ENCODE results near the gene CCDC122. TPM values are rescaled to one million over a fixed set of nuclear protein-coding genes. Genes with fewer than 3 reads are reported as not detected.

Gene CCDC122
- total RNA-seq, 3 donors from 2014 or later: 8.0 to 17.1 (median 10.9) TPM

GRCh38 chr13:43861863-43862262 is 17.7 kb downstream of the CCDC122 start:
- Histone ChIP-seq H3K4me3 (no peak overlapping the region), H3K36me3 (ENCODE audit: low read depth) (no peaks in the 10 kb centered on the region), H3K4me1 (ENCODE audit: low read depth) (no peaks in the 10 kb centered on the region), H3K9me3 (no peaks in the 10 kb centered on the region)
- ATAC-seq (no peak), DNase-seq (no peak)
- TF ChIP-seq, protein P1, sequence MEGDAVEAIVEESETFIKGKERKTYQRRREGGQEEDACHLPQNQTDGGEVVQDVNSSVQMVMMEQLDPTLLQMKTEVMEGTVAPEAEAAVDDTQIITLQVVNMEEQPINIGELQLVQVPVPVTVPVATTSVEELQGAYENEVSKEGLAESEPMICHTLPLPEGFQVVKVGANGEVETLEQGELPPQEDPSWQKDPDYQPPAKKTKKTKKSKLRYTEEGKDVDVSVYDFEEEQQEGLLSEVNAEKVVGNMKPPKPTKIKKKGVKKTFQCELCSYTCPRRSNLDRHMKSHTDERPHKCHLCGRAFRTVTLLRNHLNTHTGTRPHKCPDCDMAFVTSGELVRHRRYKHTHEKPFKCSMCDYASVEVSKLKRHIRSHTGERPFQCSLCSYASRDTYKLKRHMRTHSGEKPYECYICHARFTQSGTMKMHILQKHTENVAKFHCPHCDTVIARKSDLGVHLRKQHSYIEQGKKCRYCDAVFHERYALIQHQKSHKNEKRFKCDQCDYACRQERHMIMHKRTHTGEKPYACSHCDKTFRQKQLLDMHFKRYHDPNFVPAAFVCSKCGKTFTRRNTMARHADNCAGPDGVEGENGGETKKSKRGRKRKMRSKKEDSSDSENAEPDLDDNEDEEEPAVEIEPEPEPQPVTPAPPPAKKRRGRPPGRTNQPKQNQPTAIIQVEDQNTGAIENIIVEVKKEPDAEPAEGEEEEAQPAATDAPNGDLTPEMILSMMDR (IDR thresholded peaks at IDR 0.05): no peak
- intact Hi-C loops (cut with DNase I, micrococcal nuclease): no loop called here

GRCh38 chr13:43852923-43853404 is 26.6 kb downstream of the CCDC122 start:
- Histone ChIP-seq H3K36me3 (ENCODE audit: low read depth) (no peaks in the 10 kb centered on the region), H3K9me3 (peaks cover 56% of the 10 kb centered on the region), H3K4me1 (ENCODE audit: low read depth) (no peaks in the 10 kb centered on the region), H3K4me3 (no peak overlapping the region)
- ATAC-seq (no peak), DNase-seq (no peak)
- intact Hi-C loops (cut with DNase I, micrococcal nuclease): no loop called here
- TF ChIP-seq, protein P1 (IDR thresholded peaks at IDR 0.05): no peak

DNA sequence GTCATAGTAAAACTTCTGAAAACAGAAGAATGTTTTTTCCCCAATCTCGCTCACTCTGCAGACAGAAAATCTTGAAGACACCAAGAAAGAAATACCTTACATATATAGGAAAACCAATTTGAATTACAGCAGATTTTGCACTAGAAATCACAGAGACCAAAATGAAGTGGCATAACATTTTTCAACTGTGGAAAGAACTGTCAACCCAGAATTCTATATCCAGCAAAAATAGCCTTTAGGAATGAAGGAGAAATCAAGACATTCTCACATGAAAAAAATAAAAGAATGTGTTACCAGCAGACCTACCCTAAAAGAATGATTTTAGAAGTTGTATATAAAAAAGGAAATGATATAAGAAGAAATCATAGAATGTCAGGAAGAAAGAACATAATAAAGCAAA is 28.7 kb downstream of the CCDC122 start:
- intact Hi-C loops (cut with DNase I, micrococcal nuclease): no loop called here
- Histone ChIP-seq H3K4me1 (ENCODE audit: low read depth) (no peaks in the 10 kb centered on the region), H3K36me3 (ENCODE audit: low read depth) (no peaks in the 10 kb centered on the region), H3K9me3 (peaks cover 55% of the 10 kb centered on the region), H3K4me3 (no peak overlapping the region)
- no peak for ATAC-seq
- no peak for DNase-seq
- TF ChIP-seq, protein P1 (IDR thresholded peaks at IDR 0.05): no peak

DNA sequence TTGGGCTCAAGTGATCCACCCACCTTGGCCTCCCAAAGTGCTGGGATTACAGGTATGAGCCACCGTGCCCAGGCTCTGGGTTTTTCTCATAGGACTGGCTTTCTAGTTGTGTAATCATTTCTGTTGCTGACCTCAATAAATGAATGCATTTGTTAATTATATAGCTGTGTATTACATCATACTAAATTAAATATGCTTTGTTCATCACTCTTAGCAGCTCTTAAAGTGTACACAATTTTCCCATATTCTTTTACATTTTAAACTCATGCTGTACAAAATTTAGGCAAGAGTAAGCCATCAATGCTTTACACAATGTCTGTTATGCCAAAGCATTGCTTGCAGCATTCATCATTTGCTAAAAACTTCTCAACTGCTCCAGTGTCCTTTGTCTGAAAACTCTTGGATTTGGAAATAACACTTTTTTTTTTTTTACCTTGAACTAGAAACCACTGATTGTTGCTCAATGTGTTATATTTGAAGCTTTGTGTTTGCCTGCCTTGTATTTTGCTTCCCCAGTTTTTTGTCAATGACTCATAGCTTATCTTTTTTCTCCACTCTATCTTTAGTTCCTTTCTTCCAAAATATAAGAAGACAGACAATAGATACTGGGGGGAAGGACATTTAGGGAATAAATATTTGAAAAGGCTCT is 31.4 kb downstream of the CCDC122 start:
- ATAC-seq (no peak), DNase-seq (no peak)
- TF ChIP-seq, protein P1 (IDR thresholded peaks at IDR 0.05): no peak
- Histone ChIP-seq H3K36me3 (ENCODE audit: low read depth) (no peaks in the 10 kb centered on the region), H3K4me1 (ENCODE audit: low read depth) (no peaks in the 10 kb centered on the region), H3K4me3 (no peak overlapping the region), H3K9me3 (peaks cover 29% of the 10 kb centered on the region)
- intact Hi-C loops (cut with DNase I, micrococcal nuclease): no loop called here

DNA sequence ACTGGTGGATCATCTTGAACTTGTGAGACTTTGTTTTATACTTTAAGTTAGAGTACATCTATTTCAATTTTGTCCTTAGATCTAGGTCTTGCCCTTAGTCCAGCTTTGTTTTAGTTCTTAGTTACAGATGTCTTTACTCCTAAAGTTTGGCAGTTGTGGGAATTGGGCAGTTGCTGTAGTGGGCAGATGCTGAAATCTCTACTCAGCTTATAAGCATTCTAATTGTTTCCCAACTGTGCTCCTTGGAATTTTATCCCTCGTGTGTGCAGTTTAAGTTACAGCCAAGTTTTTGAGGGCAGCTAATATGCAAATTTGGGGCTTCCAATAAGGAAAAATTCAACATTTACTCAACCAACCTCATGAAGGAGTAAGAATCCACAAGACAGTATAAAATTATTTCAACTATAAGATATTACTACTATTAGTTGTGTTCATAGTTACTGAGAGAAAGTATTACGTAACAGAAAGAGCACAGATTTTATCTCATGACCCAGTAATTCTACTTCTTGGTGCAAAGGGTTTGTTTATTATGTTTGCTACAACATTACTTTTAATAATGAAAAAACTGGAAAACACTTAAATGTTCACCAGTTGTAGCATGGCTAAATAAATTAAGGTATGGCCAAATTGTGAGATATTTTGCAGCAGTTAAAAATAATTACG is 32.9 kb downstream of the CCDC122 start:
- TF ChIP-seq, protein P1 (IDR thresholded peaks at IDR 0.05): no peak
- peaks cover 14% of the 10 kb centered on the region for H3K9me3 ChIP-seq
- H3K4me1 ChIP-seq (ENCODE audit: low read depth): no peaks in the 10 kb centered on the region
- DNase-seq (no peak), ATAC-seq (no peak)
- H3K4me3 ChIP-seq: no peak overlapping the region
- no peaks in the 10 kb centered on the region for H3K36me3 ChIP-seq (ENCODE audit: low read depth)
- intact Hi-C loops (cut with DNase I, micrococcal nuclease): no loop called here

Measured in mucosa of descending colon (tissue), 3 donors.